HepG2 (cell line): ENCODE data around the gene INPP4B.

ENCODE experiments used
- CTCF ChIP-seq: sonication (generic); formaldehyde crosslinking; IDR thresholded peaks from 2 replicates; pipeline ENCODE4 v1.5.0; 2020; ENCODE audit warnings: mild to moderate bottlenecking, missing genetic modification reagents, moderate library complexity
- ESRRA ChIP-seq: sonication (generic); formaldehyde crosslinking; IDR thresholded peaks from 2 replicates; pipeline ENCODE4 v1.5.1; 2020; ENCODE audit warnings: mild to moderate bottlenecking, low read depth, missing genetic modification reagents
- GABPA ChIP-seq, 2 experiments: IDR thresholded peaks; 2 replicates each; pipeline ENCODE4 v1.6.1; 2011 to 2016; ENCODE audit warnings: low read depth in 2 of 2, low read length in 1 of 2, missing biosample characterization in 1 of 2, missing genetic modification characterization in 1 of 2
- SOX6 ChIP-seq, 2 experiments: fragments of 450-650 bp in 1 of 2; sonication (generic) in 1 of 2; formaldehyde crosslinking in 1 of 2; IDR thresholded peaks; 2 replicates each; pipeline versions ENCODE4 v1.4.0 to v1.6.1; 2017 to 2020; ENCODE audit warnings: antibody characterized with exemption in 1 of 2, mild to moderate bottlenecking in 1 of 2, missing genetic modification reagents in 1 of 2
- SP1 ChIP-seq, 2 experiments: fragments of 450-650 bp in 1 of 2; sonication (generic) in 1 of 2; formaldehyde crosslinking in 1 of 2; IDR thresholded peaks; 2 replicates each; pipeline versions ENCODE4 v1.4.0 to v1.6.1; 2016 to 2020; ENCODE audit warnings: missing genetic modification reagents in 1 of 2
- TAF1 ChIP-seq: sonication (generic); formaldehyde crosslinking; IDR thresholded peaks from 2 replicates; pipeline ENCODE4 v1.4.0; 2020; ENCODE audit warnings: missing genetic modification reagents
- ZBTB33 ChIP-seq: sonication (generic); formaldehyde crosslinking; IDR thresholded peaks from 2 replicates; pipeline ENCODE4 v1.4.0; 2020; ENCODE audit warnings: missing genetic modification reagents
- ZNF670 ChIP-seq: sonication (generic); formaldehyde crosslinking; IDR thresholded peaks from 2 replicates; pipeline ENCODE4 v1.8.0; 2022; ENCODE audit warnings: mild to moderate bottlenecking, missing genetic modification reagents, borderline replicate concordance
- ZNF816 ChIP-seq: sonication (generic); formaldehyde crosslinking; IDR thresholded peaks from 2 replicates; pipeline ENCODE4 v1.8.0; 2022; ENCODE audit warnings: missing genetic modification reagents, mild to moderate bottlenecking, borderline replicate concordance

- TF ChIP-seq ESRRA (CRISPR knock-in tag) (no peak), GABPA (IDR thresholded peaks at IDR 0.05; ENCODE audit: low read depth, low read length) (no peak), GABPA (CRISPR knock-in tag; IDR thresholded peaks at IDR 0.05; ENCODE audit: low read depth) (no peak), TAF1 (CRISPR knock-in tag) (no peak), ZNF670 (CRISPR knock-in tag) (no peak), SP1 (IDR thresholded peaks at IDR 0.05) (no peak), SP1 (CRISPR knock-in tag; IDR thresholded peaks at IDR 0.05) (no peak), CTCF (CRISPR knock-in tag) (no peak), ZNF816 (no peak), ZBTB33 (CRISPR knock-in tag) (no peak), SOX6 (IDR thresholded peaks at IDR 0.05) (no peak), SOX6 (CRISPR knock-in tag; IDR thresholded peaks at IDR 0.05) (no peak)
These were observed 189.9 kb downstream of the INPP4B start for GRCh38 chr4:142656178-142656577.
